Activated CD8-positive, alpha-beta memory T cell treated with anti-CD3 and anti-CD28 coated beads for 48 hours (primary cell): ENCODE measurements around the gene SPSB2.
A peak's percentile ranks its signal among the peaks of the same experiment; 100 is the strongest.

ENCODE experiments used
- DNase-seq, 3 experiments: peaks; one replicate each; pipeline ENCODE4 v3.0.0-alpha.2; 2020; ENCODE audit warnings: low read depth in 2 of 3, low spot score in 2 of 3

SPSB2 gene

GRCh38 chr12:6851921-6852650, 21.0 kb downstream of the SPSB2 start, which contains the start of gene USP5:
Gene USP5 (plus strand): TSS chr12:6852150. CDS start chr12:6852180, 30 bp downstream.
- DNase-seq: peak; percentile 90 to 97 (median 92)

DNA sequence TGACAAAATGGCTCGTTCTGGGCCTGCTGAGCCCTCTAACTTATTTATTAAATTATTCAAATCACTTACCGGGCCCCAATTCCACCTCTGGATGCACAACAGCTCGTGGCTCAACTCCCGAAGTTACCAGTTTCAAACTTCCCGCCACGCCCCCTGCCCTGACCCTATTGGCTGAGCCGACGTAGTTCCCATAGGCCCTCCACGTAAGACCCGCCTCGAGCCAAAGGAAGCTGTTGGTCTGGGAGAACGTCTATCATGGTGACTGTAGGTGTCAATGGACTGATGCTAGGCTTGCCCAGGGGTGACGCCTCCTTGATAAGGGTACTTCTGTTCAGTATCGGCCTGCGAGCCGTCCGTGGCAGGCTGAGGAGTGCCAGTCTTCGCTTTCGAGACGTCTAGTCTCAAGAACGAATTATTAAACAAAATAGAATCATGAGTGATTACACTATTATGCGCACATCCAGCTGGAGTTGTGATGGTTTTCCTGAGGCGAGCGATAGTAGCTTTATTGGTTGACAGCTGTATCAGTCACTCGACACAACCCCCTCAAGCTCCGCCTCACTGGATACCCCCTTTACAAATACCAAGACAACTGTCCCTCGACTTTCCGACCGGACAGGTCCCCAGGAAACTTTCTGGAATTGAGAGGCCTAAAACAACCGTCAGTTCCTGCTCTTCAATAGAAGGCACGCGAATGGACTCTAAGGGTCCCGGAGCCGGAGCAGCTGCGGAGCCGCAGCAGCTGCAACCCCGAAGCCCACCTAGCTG, 21.8 kb downstream of the SPSB2 start, which contains the start of gene CDCA3:
TSS of gene CDCA3 (minus strand) at position 134 of the 768 bp plus-strand sequence. CDS start 334 bp downstream, outside the sequence.
- peak; percentile 76 to 85 (median 79) for DNase-seq

- no peak for DNase-seq
Measured at GRCh38 chr12:6850796-6851152, 22.3 kb downstream of the SPSB2 start.

DNA sequence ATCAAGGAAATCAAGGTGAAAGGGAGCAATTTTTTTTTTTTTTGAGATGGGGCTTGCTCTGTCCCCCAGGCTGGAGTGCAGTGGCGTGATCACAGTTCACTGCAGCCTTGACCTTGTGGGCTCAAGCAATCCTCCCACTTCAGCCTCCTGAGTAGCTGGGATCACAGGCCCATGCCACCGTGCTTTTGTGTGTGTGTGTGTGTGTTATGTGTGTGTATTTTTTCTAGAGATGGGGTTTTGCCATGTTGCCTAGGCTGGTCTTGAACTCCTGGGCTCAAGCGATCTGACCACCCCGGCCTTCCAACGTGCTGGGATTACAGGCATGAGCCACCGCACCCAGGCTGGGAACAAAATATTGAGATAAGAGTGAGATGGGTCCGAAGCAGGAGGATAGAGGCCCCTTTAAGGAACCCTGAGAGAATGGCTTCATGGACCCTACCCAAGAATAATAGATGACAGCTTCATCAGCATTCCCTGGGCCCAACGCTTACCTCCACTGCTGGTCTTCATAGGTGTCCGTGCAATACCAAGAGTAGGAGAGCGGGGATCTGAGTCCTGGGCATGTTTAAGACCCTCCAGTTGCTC, 23.0 kb downstream of the SPSB2 start:
- no peak for DNase-seq

- DNase-seq: no peak
Measured at GRCh38 chr12:6849427-6849826, 23.7 kb downstream of the SPSB2 start.

DNA sequence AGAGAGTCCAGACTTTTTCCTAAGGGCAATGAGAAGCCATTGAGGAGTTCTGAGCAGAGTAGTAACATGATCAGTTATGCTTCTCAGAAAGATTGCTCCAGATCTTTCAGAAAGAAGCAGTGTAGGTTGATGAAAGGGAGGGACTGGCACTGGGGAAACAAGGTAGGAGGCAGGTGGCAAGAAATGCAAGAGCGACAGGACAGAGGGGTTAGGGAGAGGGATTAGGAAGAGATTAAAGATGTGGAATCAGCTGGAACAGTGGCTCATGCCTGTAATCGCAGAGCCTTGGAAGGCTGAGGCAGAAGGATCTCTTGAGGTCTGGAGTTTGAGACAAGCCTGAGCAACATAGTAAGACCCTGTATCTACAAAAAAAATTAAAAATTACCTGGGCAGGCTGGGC, 25.4 kb downstream of the SPSB2 start:
- DNase-seq: no peak

GRCh38 chr12:6846316-6846869, 26.7 kb downstream of the SPSB2 start:
- no peak for DNase-seq

GRCh38 chr12:6845395-6845794, 27.7 kb downstream of the SPSB2 start:
- no peak for DNase-seq

DNA sequence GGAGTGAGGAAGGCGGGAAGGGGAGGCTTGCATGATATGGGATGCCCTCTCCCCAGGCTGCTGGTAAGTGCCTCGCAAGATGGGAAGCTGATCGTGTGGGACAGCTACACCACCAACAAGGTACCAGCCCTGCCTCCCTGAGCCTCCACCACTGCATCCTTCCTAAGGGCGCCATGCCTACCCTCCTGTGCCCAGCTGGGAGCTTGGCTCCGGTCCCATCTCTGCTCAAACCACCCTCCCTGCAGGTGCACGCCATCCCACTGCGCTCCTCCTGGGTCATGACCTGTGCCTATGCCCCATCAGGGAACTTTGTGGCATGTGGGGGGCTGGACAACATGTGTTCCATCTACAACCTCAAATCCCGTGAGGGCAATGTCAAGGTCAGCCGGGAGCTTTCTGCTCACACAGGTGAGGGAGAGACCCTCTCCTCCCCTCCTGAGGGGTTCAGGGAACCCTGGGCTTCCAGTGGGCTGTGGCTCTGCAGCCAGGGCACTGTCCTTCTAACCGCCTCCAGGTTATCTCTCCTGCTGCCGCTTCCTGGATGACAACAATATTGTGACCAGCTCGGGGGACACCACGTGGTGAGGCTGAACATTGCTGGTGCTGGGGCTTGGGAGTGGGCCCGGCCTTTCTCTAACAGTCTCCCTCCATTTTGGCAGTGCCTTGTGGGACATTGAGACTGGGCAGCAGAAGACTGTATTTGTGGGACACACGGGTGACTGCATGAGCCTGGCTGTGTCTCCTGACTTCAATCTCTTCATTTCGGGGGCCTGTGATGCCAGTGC, 29.8 kb downstream of the SPSB2 start:
- no peak for DNase-seq

DNA sequence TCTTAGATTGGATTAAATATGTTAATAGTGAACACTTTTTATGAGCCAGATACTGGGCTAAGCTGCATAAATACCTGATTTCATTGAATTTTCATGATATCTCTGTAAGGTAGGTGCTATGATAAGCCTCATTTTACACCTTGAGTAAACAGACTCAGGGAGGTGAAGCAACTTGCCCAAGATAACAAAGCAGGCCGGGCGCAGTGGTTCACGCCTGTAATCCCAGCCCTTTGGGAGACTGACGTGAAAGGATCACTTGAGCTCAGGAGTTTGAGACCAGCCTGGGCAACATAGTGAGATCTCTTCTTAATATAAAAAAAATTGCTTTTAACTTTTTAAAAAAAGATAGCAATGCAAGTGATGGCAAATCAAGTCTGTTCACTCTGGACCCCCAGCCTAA, 31.0 kb downstream of the SPSB2 start:
- no peak for DNase-seq

DNA sequence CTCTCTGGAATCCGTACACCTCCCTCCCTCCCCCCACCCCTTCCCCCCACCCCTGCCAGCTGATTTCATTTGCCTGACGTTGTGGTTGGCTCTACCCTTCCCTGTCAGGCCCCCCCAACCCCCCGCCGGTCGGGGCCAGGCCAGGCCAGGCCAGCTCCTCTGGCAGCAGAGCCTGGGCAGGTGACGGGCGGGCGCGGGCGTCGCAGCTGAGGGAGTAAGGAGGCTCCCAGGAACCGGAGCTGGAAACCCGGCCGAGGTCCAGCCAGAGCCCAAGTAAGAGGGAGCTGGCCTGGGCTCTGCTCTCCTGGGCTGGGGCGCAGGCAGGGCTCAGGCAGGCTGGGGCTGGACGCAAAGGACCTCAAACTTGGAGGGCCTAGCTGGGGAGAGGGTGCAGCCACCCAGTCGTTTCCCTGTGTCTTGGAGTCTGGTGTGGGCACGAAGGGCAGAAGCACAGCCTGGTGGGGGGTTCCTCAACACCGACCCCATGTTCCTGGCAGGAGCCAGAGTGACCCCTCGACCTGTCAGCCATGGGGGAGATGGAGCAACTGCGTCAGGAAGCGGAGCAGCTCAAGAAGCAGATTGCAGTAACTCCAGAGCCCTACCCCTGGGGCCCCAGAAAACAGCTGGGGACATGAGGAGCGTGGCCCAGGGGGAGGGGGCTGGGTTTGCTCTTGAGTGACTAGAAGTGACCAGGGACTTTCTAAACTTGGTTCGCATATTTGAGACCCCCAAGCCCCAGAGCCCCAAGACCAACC, 32.2 kb downstream of the SPSB2 start, which contains the start of gene GNB3:
TSS of gene GNB3 (plus strand) at position 165 of the 755 bp plus-strand sequence. CDS start at position 528, 363 bp downstream.
- DNase-seq: no peak

DNA sequence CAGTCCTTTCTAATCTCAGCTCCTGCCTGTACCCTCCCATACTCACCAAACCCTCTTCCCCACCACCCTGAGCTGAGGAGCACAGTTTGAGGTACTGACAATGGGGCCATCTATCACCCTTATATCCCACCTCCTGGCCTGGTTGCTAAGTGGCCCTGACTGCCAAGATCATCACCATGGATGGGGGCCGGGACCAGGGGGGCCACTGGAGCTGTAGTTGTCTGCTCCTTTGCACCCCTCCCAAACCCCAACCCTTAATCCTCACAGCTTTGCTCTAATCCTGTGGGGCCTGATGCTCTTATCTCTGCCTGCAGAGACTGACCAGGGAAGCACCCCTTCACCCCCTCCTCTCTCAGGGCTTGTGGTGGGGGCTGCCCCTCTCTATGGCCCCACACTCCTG, 32.8 kb downstream of the SPSB2 start:
- no peak for DNase-seq

- no peak for DNase-seq
Measured at GRCh38 chr12:6839482-6840201, 33.5 kb downstream of the SPSB2 start.

DNA sequence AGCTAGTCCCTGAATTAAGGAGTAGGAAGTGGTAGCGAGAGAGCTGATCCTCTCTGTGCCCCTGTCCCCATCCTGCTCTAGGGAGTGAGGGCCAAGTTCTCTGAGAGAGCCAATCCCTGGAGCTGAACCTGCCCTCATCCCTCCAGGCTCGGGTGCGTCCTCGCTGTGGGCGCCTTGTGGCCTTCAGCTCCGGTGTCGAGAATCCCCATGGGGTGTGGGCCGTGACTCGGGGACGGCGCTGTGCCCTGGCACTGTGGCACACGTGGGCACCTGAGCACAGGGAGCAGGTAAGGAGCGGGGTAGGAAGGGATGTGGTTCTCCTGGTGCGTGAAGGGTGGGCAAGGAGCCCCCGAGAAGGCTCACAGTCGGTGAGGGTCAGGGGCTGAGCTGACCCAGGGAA, 34.2 kb downstream of the SPSB2 start:
- no peak for DNase-seq

- no peak for DNase-seq
Measured at GRCh38 chr12:6837370-6838060, 35.6 kb downstream of the SPSB2 start.

- DNase-seq: no peak
Measured at GRCh38 chr12:6836851-6837250, 36.3 kb downstream of the SPSB2 start.

GRCh38 chr12:6834873-6835272, 38.2 kb downstream of the SPSB2 start:
- DNase-seq: no peak

DNA sequence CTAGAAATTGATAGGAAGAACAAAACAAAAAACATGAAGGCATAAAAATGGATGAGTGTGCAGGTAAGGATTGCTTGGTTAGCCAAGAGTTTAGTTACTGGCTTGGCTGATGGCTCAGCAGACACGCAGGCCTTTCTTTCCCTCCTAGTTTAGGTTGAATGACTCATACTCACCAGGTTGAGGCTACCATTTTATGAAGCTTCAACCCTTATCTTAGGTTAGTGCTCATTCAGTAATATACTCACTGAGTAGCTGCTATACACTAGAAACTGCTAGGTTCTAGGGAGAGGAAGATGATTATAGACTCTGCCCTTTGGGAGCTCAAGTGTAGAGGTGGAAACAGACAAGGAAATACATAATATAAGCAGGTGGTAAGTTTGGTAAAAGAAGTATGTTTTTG, 38.8 kb downstream of the SPSB2 start:
- no peak for DNase-seq
